ENCODE data around the gene SNRNP48.

SNRNP48 gene

GRCh38 chr6:7604003-7604402 is 14.0 kb downstream of the SNRNP48 start:
- DNase-seq = no peak

DNA sequence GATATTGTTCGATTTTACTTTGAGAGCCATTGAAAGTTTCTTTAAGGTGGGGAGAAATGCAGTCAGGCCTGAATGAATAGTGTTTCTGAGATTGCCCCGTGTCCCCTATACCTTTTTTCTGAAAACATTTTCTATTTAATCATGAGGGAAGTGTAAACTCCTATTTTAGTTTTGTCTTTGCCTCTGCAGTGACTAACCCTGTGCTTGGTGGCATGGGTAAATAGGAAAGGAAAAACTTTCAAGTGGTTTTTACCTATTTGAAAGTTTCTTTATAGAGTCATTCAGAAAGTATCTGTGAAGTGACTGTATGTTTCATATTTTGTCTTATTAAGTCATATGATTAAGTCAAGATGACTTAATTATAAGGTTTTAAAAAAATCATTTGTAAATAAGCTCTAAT is 14.5 kb downstream of the SNRNP48 start:
- DNase-seq = no peak

GRCh38 chr6:7615611-7616383 is 25.8 kb downstream of the SNRNP48 start:
- peak; percentile 15 to 56 for DNase-seq

- DNase-seq = peak; percentile 4 to 19
These were observed 28.1 kb downstream of the SNRNP48 start for GRCh38 chr6:7617801-7618764.

DNA sequence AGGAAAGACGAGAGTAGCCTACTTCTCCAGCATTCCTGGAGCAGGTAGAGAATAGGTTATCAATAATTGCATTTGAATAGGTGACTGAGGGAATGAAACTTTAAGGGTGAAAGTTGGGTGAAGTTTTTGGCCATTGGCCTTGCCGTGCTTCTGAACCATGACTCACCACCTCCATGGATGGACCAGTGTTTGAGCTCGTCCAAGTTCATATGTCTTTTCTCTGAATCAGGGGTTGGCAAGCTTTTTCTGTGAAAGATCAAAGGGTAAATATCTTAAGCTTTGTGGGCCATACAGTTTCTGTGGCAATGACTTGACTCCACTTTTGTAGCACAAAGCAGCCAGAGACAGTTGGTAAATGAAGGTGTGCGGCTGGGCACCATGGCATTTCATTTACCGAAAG is 31.8 kb downstream of the SNRNP48 start:
- no peak for DNase-seq

- no peak for DNase-seq
These were observed 35.1 kb downstream of the SNRNP48 start for GRCh38 chr6:7624796-7625710.

- DNase-seq = no peak
These were observed 38.5 kb downstream of the SNRNP48 start for GRCh38 chr6:7628479-7628878.

GRCh38 chr6:7628909-7629308 is 38.9 kb downstream of the SNRNP48 start:
- DNase-seq = no peak

GRCh38 chr6:7629321-7629720 is 39.3 kb downstream of the SNRNP48 start:
- no peak for DNase-seq

GRCh38 chr6:7630792-7631191 is 40.8 kb downstream of the SNRNP48 start:
- no peak for DNase-seq

DNA sequence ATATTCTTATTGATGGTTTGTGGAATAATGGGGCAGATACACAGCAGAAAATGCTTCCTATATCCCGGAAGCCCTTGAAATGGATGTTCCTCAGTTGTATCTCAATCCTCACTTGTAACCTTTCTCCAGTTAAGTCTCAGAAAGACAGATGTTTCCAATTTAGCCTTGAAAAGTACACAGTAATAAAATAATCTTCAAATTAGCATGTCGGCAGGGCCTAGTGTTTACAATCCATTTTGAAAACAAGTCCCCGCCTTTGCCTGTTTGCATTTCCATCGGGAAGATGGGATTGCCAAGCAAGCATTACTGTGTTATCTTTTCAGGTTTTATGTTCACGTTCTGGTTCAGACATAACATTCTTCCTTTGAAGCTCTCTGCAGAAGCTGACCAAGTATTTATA is 41.5 kb downstream of the SNRNP48 start:
- DNase-seq = no peak

DNA sequence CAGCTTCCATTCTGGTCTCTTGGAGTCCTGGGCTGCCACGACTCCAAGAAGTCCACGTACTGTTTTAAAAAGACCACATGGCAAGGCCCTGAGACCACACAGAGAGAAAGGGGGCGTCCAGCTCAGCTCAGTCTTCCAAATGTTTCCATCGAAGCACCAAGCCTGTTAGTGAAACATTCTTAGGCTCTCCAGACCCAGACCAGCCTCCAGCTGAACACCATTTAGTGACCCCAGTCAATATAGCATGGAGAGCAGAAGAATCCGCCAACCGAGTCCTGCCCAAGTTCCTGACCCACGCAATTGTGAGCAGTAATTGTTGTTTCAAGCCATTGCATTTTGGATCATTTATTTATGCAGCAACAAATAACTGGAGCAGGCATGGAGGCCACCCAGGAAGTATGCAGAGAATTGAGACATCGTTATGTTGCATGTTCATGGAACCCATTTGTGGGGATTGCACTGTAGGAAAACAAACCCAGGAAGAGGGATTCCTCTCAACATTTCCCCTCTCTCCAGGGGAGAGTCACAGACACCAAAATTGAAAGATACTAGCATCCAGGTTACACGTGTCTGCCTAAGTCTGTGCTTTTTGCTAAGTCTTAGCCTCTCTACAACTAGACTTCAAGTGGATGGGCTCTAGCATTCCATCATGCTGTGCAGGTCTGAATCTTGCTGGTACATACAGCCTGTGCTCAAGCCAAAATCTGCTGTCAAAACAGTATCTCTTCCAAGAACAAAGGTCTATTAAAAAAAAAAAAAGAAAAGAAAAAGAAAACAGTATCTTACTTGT is 42.7 kb downstream of the SNRNP48 start:
- no peak for DNase-seq

DNA sequence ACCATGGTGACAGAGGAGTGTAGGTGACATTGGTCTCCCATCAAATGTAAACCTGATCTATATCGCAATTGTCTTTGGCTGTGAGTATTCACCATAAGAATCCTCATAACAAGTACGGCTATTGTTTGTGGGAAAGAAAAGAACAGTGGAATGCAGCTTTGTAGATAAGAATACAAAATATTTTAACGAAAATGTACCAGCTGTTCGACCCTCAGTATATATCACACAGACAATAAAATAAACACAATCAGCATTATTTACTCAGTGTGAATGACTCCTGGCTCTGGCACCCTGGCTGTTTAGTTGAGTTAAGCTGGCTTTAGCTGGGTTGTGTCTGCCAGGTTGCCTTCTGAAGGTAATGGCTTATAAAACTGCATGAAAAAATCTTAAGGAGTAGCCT is 43.4 kb downstream of the SNRNP48 start:
- DNase-seq = no peak

- no peak for DNase-seq
These were observed 46.2 kb downstream of the SNRNP48 start for GRCh38 chr6:7636151-7636550.

GRCh38 chr6:7637533-7637932 is 47.5 kb downstream of the SNRNP48 start:
- DNase-seq = no peak

- no peak for DNase-seq
These were observed 49.4 kb downstream of the SNRNP48 start for GRCh38 chr6:7639427-7639826.

- no peak for DNase-seq
These were observed 50.0 kb downstream of the SNRNP48 start for GRCh38 chr6:7640016-7640415.

GRCh38 chr6:7640607-7641577 is 50.9 kb downstream of the SNRNP48 start:
- DNase-seq = no peak

DNA sequence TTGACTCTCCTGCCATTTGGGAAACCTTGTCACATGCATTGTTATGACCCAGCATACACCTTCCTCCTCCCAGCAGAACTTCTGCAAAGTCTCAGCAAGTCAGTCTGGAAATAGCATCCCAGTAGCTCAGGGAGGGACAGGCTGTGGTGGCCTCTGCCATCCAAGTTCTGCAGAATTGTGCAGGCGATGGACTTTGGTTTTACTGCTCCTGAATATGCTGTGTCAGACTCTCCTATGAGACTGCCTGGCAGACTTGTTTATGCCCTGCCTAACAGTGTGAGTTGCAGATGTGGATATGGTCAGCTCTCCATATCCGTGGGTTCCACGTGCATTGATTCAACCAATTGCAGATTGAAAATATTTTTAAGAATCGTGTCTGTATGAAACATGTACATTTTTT is 52.8 kb downstream of the SNRNP48 start:
- DNase-seq = no peak

- DNase-seq = no peak
These were observed 54.4 kb downstream of the SNRNP48 start for GRCh38 chr6:7644417-7644816.

- DNase-seq = no peak
These were observed 56.4 kb downstream of the SNRNP48 start for GRCh38 chr6:7646394-7646793.

Data from CD4-positive, alpha-beta T cell treated with Interferon alpha-2 for 1 hour (primary cell).